ENCODE data around the gene PRDM11.

The PRDM11 gene

GRCh38 chr11:45146072-45147016 is at the start of gene PRDM11:
PRDM11 (plus strand) TSS chr11:45146639; CDS start chr11:45181767, 35,128 bp downstream.
- H3K4me3 ChIP-seq: peak within 1 kb of the TSS; percentile 84
- TF ChIP-seq CTCF (IDR thresholded peaks at IDR 0.05): no peak
- peak; percentile 82 for DNase-seq (ENCODE audit: low spot score)
- H3K27ac ChIP-seq: peak within 1 kb of the TSS; percentile 98 to 100

- no peak for DNase-seq (ENCODE audit: low spot score)
- no peak overlapping the region for H3K27ac ChIP-seq
- no peak overlapping the region for H3K4me3 ChIP-seq
- TF ChIP-seq CTCF (IDR thresholded peaks at IDR 0.05): no peak
These were observed 48.5 kb upstream of the PRDM11 start for GRCh38 chr11:45097721-45098493.

- no peak for DNase-seq (ENCODE audit: low spot score)
- Histone ChIP-seq H3K4me3 (no peak overlapping the region), H3K27ac (no peak overlapping the region)
- no peak for TF ChIP-seq CTCF (IDR thresholded peaks at IDR 0.05)
These were observed 47.5 kb upstream of the PRDM11 start for GRCh38 chr11:45098929-45099328.

- Histone ChIP-seq H3K27ac (no peak overlapping the region), H3K4me3 (no peak overlapping the region)
- no peak for DNase-seq (ENCODE audit: low spot score)
- no peak for TF ChIP-seq CTCF (IDR thresholded peaks at IDR 0.05)
These were observed 46.1 kb upstream of the PRDM11 start for GRCh38 chr11:45100339-45100738.

DNA sequence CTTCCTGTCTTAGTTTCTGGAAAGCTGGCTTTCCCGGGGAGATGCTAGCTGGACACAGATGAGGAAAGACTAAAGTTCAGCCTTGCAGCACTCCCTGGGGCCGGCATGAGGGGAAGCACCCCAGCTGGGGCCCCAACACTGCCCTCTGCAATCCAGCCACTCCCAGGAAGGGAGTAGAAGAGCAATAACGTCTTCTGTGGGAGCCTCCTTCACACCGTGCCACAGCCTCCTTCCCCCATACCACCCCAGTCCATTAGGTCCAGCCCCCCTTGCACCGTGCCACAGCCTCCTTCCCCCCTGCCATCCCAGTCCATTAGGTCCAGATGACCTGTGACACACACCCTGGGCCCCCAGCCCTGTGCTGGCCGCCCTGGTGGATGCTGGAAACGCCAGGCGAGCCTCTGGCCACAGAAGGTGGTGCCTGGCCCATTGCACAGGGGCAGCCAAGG is 44.1 kb upstream of the PRDM11 start:
- Histone ChIP-seq H3K27ac (no peak overlapping the region), H3K4me3 (no peak overlapping the region)
- no peak for DNase-seq (ENCODE audit: low spot score)
- no peak for TF ChIP-seq CTCF (IDR thresholded peaks at IDR 0.05)

GRCh38 chr11:45102810-45103621 is 43.4 kb upstream of the PRDM11 start:
- Histone ChIP-seq H3K4me3 (peak overlapping the region; percentile 19), H3K27ac (no peak overlapping the region)
- TF ChIP-seq CTCF (IDR thresholded peaks at IDR 0.05): peak; percentile 92
- peak; percentile 78 for DNase-seq (ENCODE audit: low spot score)
